T-helper 1 cell treated with Interleukin-12 subunit alpha and Interleukin-12 subunit beta and Interleukin-4 antibody, amounts not matched to agents 30 ng/mL and 1 ng/mL, for 36 hours (primary cell): Measurements from ENCODE around the gene TEDC2. TPM values are rescaled to one million over a fixed set of nuclear protein-coding genes. Genes with fewer than 3 reads are reported as not detected.

Experiments
- intact Hi-C: fragments of 100-400 bp; cut with micrococcal nuclease; formaldehyde crosslinking; loops from one replicate; pipeline ENCODE4 v1.15.1; 2024
- total RNA-seq: library from RNA; stranded (reverse); gene quantifications from 2 replicates; pipeline ENCODE4 v1.2.3, GENCODE V29; 2022

TEDC2 gene
- total RNA-seq, 1 donor from 2014 or later = 19.0 TPM

DNA sequence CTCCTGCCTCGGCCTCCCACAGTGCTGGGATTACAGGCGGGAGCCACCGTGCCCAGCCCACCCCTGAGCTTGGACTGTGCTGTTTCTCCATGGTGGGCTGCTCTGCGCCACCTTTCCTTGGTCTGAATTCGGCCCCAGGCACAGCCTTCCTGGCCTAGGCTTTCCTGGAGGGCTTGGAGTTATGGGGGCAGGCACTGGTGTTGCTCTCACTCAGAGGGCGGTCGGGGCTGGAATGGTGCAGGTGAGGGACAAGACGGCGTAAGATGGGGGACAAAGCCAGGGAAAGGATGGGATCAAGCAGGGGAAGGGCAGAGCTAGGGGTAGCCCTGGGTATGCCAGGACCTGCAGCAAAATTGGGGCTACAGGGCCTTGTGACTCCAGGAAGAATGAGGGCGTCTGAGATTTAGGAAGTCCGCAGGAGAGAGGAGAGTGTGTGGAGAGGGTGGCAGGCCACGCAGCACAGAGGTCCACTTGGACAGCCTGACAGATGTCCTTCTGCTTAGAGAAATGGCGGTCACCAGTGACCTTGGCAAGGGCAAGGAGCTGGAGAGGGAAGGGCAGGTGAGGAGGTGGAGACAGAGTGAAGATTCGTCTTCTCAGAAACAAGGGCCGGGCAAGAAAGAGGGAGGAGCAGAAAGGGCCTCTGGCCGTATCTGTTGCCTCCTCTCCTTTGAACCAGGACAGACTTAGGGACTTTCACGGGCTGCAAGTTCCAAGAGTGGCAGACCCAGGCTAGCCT lies 52.3 kb downstream of the TEDC2 start:
- intact Hi-C loops = loop anchor here (2.0 kb wide), 1 partner anchor 289 kb away; the partner anchor contains the start of gene E4F1

DNA sequence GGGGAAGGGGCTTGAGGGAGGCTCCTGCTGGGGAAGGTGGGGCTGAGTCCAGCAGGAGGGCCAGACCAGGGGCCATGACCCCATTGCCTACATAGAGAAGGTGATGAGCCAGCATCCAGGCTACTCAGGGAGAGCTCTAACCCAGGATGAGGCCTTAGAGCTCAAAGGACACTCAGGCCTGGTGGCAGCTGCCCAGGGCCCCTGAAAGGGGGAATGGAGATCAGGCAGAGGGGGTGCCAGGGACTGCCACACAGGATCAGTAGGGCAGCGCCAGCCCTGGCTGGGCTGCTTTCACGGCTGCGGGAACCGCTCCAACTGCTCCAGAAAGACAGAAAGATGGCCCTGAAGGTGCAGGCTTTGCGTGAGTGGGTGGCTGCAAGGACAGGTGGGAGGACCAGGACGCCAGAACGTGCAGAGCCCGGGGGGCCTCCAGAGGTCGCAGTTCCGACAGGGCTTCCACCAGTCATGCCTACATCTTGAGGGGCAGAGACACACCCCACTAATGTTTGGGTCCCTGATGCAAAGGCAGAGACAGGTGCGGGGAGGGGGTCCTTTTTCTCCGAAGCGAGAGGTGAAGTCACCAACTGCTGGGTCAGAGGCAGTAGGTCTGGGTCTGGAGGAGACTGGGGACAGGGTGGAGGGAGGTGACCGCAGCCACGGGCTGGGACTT lies 53.0 kb downstream of the TEDC2 start:
- intact Hi-C loops = loop anchor here (1.0 to 2.0 kb wide), 6 partner anchors 19 to 290 kb away; partner anchors contain the start of genes CCNF, E4F1, RNPS1 and TEDC2

DNA sequence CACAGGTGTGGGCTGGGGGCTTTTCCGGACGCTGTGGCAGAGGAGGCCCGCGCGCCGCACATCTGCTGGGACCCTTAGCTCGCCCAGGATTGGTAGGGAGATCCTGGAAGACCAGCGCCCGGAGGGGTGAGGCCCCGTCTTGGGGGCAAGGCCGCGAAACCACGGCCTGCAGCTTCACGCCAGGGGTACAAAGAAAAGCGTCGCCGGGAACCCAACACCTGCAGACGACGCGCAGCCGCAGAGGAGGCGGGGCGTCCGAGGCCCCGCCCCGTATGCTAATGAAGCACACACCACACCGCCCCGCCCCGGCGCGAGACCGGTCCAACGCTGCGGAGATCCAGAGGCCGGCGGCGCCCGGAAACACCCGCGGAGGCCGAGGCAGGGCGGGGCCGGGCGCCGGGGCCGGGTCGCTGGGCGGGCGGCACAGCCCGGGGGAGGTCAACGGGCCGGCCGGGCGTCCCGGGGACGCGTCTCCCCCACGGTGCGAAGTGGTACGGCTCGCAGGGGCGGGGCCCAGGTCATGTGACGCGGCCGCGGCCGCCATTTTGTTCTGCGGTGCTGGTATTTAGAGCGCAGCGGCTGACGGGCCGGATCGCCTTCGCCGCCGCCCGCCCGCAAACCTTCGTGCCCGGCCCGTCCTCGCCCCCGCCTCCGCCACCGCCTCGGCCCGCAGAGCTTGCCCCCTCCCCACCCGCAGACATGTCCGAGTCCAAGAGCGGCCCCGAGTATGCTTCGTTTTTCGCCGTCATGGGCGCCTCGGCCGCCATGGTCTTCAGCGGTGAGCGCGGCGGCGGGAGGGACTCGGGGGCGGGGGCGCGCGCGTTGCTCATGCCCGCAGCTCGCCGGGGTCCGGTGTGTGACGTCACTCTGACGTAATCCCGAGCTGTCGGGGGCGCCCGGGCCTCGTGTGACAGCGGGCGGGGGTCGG lies 53.8 kb downstream of the TEDC2 start, which contains the start of gene ATP6V0C:
Gene ATP6V0C, plus strand, starts transcription at position 548 of the 928 bp plus-strand sequence. Its CDS starts 152 bp downstream, at position 700.
- intact Hi-C loops = loop anchor here (1.0 to 2.0 kb wide), 6 partner anchors 19 to 291 kb away; partner anchors contain the start of genes CCNF, E4F1, RNPS1 and TEDC2

Other genes with a start within 250 kb of the TEDC2 start
- gene BRICD5, start 249.2 kb upstream of the TEDC2 start, total RNA-seq = 7.6 and 12.5 TPM in 2 replicates
- gene PGP, start 245.3 kb upstream of the TEDC2 start, total RNA-seq = 22.3 and 24.0 TPM in 2 replicates
- gene E4F1, start 236.5 kb upstream of the TEDC2 start, total RNA-seq = 30.5 and 33.8 TPM in 2 replicates
- gene DNASE1L2, start 223.7 kb upstream of the TEDC2 start, total RNA-seq = 3.1 and 3.2 TPM in 2 replicates
- 30.1 and 33.4 TPM in 2 replicates for gene ECI1, start 208.5 kb upstream of the TEDC2 start, total RNA-seq
- gene RNPS1, start 192.0 kb upstream of the TEDC2 start, total RNA-seq = 260 and 261 TPM in 2 replicates
- gene ABCA3, start 119.4 kb upstream of the TEDC2 start, total RNA-seq = 7.3 and 7.9 TPM in 2 replicates
- gene CCNF, start 30.7 kb upstream of the TEDC2 start, total RNA-seq = 56.3 and 58.8 TPM in 2 replicates
- not detected in 2 replicates for gene NTN3, start 11.2 kb downstream of the TEDC2 start, total RNA-seq
- 10.1 and 11.3 TPM in 2 replicates for gene TBC1D24, start 15.0 kb downstream of the TEDC2 start, total RNA-seq
- 113 and 117 TPM in 2 replicates for gene ATP6V0C, start 53.8 kb downstream of the TEDC2 start, total RNA-seq
- gene AMDHD2, start 60.3 kb downstream of the TEDC2 start, total RNA-seq = 54.0 and 63.5 TPM in 2 replicates
- gene CEMP1, start 71.3 kb downstream of the TEDC2 start, total RNA-seq = 0.44 and 0.66 TPM in 2 replicates
- gene PDPK1, start 77.9 kb downstream of the TEDC2 start, total RNA-seq = 52.6 and 54.6 TPM in 2 replicates
- 41.8 and 42.7 TPM in 2 replicates for gene KCTD5, start 222.4 kb downstream of the TEDC2 start, total RNA-seq